Middle frontal gyrus (tissue), 1 donor: ENCODE measurements around the gene PRKCSH.

Source experiments
- DNase-seq: peaks from one replicate; pipeline ENCODE4 v3.0.0-alpha.2; 2015; ENCODE audit warnings: low spot score; ENCODE audit errors: extremely low spot score

Gene PRKCSH

DNA sequence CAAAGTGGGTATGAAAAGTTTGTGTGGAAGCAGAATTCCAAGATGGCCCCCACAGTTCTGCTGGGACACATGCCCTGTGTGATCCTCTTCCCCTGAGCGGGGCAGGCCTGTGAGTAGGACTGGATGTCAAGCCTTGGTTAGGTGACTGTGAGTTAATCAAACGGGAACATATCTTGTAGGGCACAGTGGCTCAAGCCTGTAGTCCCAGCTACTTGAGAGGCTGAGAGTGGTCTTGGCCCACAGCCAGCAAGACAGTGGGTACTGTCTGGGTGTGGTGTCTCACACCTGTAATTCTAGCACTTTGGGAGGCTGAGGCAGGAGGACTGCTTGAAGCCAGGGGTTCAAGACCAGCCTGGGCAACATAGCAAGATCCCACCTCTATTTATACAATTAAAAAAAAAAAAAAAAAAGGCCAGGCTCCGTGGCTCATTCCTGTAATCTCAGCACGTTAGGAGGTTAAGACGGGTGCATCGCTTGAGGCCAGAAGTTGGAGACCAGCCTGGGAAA, 63.8 kb downstream of the PRKCSH start:
- DNase-seq: no peak

DNA sequence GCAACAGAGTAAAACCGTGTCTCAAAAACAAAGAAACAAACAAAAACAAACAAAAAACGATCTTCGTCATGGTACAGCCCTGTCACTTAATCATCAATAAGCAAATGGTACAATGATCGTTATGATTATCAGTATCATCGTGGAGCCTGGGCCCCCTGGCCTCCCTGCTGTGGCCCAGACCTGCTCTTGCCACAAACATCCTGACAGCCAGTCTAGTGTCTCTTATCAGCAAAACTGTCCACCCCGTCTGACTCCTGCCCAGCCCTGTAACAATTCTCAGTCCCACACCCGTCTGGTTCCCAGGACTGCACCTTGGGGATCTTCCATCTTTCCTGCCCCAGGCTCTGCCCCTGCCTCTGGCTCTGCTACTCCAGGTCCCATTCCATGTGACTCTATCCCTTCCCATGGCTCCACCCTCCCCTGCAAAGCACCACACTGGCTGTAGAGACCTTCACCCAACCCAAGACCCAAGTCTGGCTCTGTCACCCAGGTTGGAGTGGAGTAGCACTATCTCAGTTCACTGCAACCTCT, 64.5 kb downstream of the PRKCSH start:
- DNase-seq: no peak
